Stimulated activated CD8-positive, alpha-beta memory T cell treated with anti-CD3 and anti-CD28 coated beads, Interleukin-4, amount 100 ng/mL, for 4 hours (primary cell): ENCODE measurements around the gene S100PBP.

Experiments used
- DNase-seq, 2 donors: peaks; one replicate each; pipeline ENCODE4 v3.0.0-alpha.2; 2020; ENCODE audit warnings: low read depth in 2 of 2, low spot score in 1 of 2

The S100PBP gene

GRCh38 chr1:32817159-32817814 is at the start of gene S100PBP, which contains the start of gene YARS1:
TSS of gene S100PBP (plus strand) at chr1:32817653. CDS start at chr1:32826100, 8,447 bp downstream.
TSS of gene YARS1 (minus strand) at chr1:32817358. CDS start at chr1:32817244, 114 bp downstream.
- peak; percentile 100 for DNase-seq

DNA sequence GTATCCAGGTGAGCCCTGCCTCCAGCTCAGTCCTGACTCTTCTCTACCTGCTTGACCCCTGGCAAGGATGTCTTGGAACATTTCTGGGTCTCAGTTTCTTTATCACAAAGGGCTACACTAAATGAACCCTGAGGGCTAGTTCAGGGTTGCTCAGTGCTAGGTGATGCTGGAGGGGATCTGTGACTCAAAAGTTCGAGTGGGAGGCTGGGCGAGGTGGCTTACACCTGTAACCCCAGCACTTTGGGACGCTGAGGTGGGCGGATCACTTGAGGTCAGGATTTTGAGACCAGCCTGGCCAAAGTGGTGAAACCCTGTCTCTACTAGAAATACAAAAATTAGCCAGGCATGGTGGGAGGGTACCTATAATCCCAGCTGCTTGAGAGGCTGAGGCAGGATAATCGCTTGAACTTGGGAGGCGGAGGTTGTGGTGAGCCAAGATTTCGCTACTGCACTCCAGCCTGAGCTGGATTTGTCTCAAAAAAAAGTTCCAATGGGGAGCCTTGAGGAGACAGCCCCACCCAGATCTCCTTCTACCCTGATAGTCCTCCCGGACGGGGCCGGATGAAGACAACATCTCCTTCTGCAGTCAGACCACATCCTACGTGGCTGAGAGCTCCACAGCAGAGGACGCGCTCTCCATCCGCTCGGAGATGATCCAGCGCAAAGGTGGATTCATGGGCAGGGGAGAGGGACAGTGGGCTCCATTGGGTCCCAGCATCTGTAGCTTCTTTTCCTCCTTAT is 49.2 kb upstream of the S100PBP start:
- no peak for DNase-seq

- no peak for DNase-seq
These were observed 47.8 kb upstream of the S100PBP start for GRCh38 chr1:32769524-32770220.

DNA sequence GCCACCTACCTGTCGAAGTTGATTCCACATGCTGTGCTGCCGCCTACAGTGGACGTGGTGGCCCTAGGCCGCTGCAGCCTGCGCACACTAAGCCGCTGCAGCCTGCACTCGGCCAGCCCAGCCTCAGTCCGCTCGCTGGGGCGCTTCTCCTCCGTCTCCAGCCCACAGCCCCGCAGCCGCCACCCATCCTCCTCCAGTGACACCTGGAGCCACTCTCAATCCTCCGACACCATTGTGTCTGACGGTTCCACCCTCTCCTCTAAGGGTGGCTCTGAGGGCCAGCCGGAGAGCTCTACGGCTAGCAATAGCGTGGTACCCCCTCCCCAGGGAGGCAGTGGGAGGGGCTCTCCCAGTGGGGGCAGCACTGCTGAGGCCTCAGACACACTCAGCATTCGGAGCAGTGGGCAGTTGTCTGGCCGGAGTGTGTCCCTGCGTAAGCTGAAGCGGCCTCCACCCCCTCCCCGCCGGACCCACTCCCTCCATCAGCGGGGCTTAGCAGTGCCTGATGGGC is 47.2 kb upstream of the S100PBP start:
- no peak for DNase-seq

- no peak for DNase-seq
These were observed 46.5 kb upstream of the S100PBP start for GRCh38 chr1:32770741-32771548.

GRCh38 chr1:32771561-32772280 is 45.7 kb upstream of the S100PBP start:
- DNase-seq: no peak

- DNase-seq: no peak
These were observed 45.0 kb upstream of the S100PBP start for GRCh38 chr1:32772281-32773017.

GRCh38 chr1:32773018-32773763 is 44.3 kb upstream of the S100PBP start:
- DNase-seq: peak; percentile 40 to 41

DNA sequence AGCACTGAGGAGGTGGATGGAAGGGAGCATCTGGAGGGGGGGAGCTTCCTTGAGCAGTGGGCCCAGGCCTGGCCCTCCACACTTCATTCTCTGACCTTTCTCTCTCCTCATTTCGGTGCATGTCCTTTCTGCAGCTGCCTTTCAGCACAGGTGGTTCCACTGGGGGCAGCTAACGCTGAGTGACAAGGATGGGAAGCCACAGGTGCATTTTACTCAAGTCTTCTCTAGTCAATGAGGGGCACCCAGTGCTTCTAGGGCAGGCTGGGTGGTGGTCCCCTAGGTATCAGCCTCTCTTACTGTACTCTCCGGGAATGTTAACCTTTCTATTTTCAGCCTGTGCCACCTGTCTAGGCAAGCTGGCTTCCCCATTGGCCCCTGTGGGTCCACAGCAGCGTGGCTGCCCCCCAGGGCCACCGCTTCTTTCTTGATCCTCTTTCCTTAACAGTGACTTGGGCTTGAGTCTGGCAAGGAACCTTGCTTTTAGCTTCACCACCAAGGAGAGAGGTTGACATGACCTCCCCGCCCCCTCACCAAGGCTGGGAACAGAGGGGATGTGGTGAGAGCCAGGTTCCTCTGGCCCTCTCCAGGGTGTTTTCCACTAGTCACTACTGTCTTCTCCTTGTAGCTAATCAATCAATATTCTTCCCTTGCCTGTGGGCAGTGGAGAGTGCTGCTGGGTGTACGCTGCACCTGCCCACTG is 43.5 kb upstream of the S100PBP start:
- no peak for DNase-seq

DNA sequence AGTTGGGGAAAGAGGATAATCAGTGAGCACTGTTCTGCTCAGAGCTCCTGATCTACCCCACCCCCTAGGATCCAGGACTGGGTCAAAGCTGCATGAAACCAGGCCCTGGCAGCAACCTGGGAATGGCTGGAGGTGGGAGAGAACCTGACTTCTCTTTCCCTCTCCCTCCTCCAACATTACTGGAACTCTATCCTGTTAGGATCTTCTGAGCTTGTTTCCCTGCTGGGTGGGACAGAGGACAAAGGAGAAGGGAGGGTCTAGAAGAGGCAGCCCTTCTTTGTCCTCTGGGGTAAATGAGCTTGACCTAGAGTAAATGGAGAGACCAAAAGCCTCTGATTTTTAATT is 43.0 kb upstream of the S100PBP start:
- no peak for DNase-seq

DNA sequence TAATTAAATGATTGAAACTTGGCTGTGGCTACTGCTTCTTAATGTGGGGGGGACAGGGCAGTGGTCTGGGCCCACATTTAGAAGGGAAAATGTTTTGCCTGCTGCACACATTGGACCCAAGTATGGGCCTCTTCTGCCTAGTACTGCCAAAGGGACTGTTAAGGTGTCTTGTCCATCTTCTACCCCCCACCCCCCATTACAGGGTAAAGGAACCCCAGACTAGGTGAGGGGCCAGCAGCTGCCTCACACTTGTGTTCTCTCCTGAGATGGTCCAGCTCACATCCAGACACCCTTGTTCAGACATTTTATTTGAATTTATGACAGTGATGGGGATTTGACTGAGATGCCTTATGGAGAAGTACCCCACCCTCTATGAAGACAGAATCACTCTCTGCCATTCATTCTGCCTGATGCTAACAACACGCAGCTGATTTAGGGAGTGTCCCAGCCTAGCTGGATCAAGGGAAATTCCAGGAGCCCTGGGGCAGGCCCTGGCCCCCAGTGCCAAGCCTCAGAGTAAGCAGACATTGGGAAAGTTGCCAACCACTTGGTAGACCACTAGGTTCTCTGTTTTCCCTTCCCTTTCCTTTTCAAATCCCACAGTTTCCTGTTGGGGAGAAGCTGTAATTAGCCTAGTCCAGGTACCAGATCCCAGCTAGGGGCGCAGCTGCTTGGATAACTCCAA is 42.4 kb upstream of the S100PBP start:
- DNase-seq: no peak

DNA sequence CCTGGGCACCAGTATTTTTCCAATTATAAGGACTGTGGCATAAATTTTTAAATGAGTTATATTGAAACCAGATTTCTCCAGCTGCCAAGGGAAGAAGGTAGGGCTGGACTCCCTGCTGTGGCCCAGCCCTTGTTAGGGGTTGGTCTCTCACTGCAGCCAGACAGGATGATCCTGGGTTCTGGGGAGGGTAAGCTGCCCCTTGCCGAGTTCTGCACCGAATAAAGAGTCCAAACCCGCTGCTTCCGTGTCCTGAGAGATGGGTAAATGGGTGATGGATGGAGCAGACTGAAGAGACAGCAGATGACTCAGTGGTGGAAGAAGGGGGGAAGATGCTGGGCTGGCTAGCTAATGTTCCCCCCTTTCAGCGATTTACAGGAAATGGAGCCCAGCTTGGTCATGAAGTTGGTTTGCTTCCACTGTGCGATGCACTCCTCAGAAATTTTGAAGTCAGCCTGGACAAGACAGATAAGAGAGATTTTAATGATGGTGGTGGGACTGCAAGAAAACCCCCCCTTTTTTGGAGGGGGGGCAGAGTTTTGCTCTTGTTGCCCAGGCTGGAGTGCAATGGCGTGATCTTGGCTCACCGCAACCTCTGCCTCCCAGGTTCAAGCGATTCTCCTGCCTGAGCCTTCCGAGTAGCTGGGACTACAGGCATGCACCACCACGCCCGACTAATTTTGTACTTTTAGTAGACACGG is 41.7 kb upstream of the S100PBP start:
- no peak for DNase-seq

GRCh38 chr1:32779242-32779641 is 38.2 kb upstream of the S100PBP start:
- DNase-seq: no peak

GRCh38 chr1:32780005-32780404 is 37.4 kb upstream of the S100PBP start:
- DNase-seq: no peak

DNA sequence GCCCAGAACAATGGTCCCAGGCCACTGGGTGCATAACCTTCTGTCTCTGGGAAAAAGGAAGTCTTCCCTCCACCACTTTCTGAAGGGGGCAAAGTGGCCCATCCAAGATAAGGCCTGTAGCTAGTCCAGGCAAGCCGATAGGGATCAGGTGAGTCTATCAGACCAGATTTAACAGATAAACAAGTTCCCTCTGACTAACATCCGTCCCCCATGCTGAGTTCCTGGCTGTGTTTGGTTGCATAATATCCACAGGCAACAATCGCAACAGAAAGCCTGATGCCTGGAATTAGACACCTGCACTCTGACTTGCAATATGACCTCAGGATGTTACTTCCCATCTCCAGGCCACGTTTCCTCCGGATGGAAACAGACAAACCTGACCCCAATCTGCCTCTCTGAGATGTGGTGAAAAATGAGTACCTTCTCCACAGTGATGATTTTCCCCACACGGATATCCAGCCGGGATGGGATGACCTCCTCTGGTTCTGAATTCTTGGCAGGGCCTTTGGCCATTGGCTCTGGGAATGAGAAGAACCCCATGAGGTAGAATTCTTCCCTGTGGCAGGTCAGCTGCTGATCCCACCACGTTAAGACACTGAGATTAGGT is 36.7 kb upstream of the S100PBP start:
- DNase-seq: no peak

DNA sequence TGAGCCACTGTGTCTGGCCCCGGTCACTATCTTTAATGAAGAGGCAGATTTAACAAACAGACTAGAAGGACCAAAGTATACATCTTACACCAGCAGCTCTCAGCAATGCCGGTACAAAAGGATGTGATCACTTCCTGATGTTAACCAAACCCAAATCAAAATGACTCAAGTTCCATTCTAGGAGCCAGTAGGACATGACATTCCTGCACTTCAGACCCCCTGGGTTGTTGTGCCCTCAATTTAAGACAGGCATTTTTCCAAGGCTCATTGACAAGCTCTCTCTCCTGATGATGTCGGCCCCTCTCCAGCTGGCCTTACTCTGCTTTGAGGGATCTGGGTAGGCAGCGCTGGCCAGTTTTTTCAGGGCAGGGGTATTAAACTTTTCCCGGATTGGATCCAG is 35.4 kb upstream of the S100PBP start:
- DNase-seq: no peak

GRCh38 chr1:32783851-32784250 is 33.6 kb upstream of the S100PBP start:
- no peak for DNase-seq
